Stimulated activated CD8-positive, alpha-beta memory T cell treated with anti-CD3 and anti-CD28 coated beads, Interleukin-15, amount 100 ng/mL, for 48 hours (primary cell): ENCODE results near the gene KCNK3.
"Not testable (repeated sequence)": the region's sequence is repeated elsewhere in the genome, so short reads cannot be mapped to it uniquely, and the experiment has no call there.

ENCODE experiments used
- DNase-seq, 2 donors: peaks; one replicate each; pipeline ENCODE4 v3.0.0-alpha.2; 2020; ENCODE audit warnings: low read depth in 2 of 2

Gene KCNK3

DNA sequence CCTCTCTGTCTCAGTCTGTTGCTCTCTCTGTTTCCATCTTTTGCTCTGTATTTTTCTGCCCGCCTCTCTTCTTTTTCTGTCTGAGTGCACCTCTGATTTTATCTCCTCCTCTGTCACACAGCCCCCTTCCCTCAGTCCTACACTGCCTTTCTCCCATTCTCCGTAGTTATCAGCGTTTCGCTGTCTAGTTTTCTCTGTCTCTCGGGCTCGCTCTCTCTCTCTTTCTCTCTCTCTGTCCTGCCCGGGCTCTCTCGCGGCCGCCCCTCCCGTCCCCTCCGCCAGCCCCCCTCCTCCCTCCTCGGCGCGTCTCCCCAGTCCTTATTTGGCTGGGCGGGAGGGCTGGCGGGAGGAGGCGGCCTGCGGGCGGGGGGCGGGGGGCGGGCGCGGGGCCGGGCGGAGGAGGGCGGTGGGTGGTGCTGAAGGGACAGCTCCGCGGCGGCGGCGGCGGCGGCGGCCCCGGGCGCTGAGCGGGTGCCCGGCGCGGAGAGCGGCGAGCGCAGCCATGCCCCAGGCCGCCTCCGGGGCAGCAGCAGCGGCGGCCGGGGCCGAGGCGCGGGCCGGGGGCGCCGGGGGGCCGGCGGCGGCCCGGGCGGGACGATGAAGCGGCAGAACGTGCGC lies at the start of gene KCNK3:
Gene KCNK3 (plus strand): TSS at position 444 of the 618 bp plus-strand sequence. CDS start 154 bp downstream, at position 598.
- DNase-seq, result no peak

- no peak for DNase-seq
Measured at GRCh38 chr2:26644188-26644835, 48.2 kb upstream of the KCNK3 start.

DNA sequence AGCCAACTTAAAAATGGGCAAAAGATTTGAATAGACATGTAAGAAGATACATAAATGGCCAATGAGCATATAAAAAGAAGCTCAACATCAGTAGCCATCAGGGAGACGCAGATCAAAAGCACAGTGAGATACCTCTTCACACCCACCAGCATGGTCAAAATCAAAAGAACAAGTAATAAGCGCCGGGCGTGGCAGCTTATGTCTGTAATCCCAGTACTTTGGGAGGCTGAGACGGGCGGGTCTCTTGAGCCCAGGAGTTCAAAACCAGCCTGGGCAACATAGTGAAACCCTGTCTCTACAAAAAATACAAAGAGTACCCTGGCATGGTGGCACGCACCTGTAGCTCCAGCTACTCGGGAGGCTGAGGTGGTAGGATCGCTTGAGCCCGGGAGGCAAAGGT lies 46.8 kb upstream of the KCNK3 start:
- DNase-seq, result no peak

DNA sequence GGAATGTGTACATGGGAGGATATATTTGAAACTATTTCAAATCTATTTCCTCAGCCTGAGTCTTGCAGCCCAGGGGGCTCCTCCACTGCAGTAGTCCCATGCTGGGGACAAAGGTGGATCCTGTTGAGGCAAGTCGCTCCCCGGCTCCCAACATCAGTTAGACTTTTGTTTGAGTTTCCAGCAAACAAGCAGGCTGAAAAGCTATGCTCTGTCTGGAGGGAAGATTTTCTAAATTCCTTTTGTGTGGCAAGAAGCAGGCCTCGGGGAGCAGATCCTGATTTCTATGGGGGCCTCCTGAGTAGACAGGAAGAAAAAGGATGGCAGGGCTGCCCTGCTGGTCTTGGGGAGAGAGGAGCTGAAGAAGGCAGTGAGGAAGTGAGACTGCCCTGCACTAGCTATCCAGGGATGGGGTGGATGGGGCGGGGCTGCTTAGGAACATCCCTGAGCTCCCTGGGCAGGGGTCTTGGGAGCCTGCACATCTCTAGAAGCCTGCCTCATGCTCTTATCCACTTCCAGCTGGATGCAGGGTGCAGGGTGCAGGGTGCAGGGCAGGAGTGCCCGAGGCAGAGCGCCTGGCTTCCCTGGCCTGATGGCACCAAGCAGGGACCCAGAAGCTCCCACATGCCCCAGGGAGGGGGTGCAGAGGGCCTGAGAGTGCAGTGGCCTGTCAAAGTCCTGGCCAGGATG lies 45.4 kb upstream of the KCNK3 start:
- no peak for DNase-seq

- no peak for DNase-seq
Measured at GRCh38 chr2:26647981-26648380, 44.5 kb upstream of the KCNK3 start.

DNA sequence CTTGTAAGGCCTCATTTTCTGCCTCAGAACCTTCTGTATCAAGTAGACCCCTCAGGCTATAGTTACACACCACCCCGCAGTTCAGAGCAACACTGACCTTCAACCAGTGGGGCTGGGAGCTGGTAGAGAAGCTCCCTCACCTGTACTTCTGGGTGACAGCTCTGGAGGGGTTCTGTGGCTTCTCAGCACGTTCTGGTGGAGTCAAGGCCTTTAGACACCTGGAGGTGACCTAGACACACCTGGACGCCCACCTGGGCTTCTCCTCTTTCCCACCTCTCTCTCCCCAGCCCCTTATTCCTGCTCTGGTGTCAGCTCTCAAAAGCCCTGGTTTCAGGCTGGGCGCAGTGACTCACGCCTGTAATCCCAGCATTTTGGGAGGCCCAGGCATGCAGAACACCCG lies 44.0 kb upstream of the KCNK3 start:
- no peak for DNase-seq

- no peak for DNase-seq
Measured at GRCh38 chr2:26649322-26649721, 43.2 kb upstream of the KCNK3 start.

- no peak for DNase-seq
Measured at GRCh38 chr2:26649992-26650712, 42.4 kb upstream of the KCNK3 start.

DNA sequence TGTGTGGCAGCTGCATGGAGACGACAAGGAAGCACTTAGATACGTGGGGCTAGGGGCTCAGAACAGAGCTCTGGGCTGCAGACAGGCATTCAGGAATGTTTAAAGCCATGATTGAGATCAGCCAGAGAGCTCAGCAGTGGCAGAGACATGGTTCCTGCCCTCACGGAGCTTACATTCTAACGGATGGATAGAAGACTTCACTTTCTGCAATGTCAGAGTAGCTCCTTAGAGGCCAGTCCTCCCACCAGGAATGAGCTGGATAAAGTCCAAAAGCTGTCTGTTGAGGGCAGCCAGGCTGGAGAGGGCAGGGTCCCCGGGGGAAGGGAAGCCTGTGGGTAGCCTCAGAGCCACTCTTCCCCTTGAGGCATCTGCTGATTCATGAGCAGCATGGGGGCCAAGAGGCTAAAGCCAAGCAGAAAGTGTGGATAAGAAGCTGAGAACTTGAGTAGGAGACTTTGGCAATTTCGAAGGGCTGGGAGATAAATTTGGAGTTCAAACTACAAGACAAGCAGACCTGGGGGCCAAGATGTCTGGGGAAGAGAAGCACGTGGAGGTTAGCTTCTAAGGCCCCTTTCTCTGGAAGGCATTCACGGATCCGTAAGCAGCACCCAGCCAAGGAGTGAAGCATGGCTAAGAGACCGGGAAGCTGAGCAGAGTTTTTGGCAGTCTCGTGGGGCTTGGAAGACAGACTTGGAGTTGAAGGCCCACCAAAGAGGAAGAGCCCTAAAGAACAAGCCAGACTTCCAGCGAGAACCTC lies 41.6 kb upstream of the KCNK3 start:
- DNase-seq, result no peak

DNA sequence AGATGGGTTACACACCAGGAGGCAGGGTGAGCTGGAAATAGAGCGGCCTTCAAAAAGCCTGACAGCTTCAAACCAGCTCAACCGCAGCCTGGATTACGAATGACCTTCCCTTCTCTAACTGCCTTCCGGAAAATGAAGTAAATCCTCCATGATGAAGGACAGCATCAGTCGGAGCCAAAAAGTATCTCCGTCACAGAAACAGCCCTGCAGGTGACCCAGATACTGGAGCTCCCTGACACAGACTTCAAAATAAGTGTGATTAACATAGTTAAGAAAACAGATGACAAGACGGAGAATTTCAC lies 41.1 kb upstream of the KCNK3 start:
- DNase-seq, result no peak

- no peak for DNase-seq
Measured at GRCh38 chr2:26651799-26652198, 40.7 kb upstream of the KCNK3 start.

DNA sequence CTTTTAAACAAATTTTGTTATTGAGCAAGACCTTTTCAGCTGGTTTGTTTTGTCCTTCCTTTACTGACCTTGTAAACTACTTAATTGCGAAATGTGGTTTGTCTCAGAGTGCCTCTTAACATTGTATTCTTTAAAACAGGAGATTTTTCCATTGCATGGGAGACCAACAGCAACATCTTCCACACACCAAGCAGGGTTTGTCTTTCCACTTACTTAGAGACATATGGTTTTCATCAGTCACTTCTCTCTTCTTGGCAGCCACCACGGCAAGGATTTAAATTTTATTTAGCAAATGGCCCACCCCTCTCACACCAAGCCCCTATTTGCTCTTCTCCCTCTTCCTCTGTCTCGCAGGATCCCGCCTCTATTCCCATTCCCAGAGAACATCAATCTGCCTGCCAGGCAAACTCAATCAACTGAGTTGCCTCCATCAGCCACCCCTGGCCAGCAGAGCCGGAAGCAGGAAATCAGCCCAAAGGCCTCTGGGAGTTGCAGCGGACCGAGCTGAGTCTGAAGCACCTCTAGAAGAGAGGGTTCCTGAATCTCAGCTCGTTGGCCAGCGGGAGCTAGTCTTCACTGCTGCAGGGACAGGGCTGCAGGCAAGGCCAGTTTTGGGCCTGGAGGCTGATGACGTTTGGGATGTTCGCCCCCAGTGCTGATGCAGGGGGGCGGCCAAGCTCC lies 40.0 kb upstream of the KCNK3 start:
- DNase-seq, result no peak

DNA sequence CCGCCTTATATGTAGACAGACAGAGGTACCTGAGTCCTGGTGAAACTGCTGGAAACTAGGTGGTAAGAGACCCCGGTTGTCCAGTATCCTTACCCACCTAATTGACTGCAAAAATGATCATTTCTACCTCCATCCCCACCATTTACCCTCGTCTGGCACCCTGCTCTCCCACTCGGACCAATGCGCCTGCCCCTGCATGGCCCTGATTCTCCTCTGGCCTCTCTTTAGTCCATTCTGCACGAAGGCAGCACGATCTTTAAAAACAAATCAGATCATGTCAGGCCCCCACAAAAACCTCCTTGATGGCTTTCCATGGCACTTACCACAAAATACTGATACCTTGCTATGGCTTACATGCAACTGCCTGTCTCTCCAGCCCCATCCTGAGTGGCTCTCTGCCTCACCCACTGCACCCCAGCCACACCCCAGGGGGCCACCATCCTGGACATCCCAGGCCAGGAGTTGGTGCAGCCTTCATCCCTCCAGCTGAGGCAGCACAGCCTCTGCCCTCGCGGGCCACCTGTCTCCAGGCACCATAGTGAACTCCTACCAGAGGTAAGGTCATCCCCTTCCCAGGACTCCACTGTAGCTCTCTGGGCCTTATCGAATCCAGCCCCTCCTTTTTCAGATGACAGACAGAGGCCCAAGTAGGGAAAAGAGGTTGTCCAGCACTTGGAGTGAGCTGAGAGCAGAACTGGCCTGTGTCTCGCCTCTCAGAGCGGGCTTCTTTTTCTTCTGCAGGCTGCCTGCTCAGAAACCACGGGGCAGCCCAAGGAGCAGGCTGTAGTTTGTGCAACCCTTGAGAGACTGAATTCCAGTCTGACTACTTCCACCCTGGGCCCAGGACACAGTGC lies 39.1 kb upstream of the KCNK3 start:
- DNase-seq, result no peak

GRCh38 chr2:26654061-26654340 lies 38.5 kb upstream of the KCNK3 start:
- no peak for DNase-seq

DNA sequence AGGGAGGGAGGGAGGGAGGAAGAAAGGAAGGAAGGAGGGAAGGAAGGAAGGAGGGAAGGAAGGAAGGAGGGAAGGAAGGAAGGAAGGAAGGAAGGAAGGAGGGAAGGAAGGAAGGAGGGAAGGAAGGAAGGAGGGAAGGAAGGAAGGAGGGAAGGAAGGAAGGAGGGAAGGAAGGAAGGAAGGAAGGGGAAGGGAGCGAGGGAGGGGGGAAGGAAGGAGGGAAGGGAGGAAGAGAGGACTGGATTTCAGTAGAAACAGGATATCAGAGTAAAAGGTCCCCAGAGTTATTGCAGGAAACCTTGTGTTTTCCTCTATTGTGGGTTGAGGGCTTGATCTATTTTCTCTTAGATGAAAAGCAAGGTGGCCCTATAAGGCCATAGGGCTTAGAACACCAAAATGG lies 37.4 kb upstream of the KCNK3 start:
- not testable (repeated sequence) for DNase-seq

GRCh38 chr2:26655611-26656195 lies 36.8 kb upstream of the KCNK3 start:
- no peak for DNase-seq

GRCh38 chr2:26657265-26657664 lies 35.3 kb upstream of the KCNK3 start:
- no peak for DNase-seq

GRCh38 chr2:26658691-26659346 lies 33.7 kb upstream of the KCNK3 start:
- DNase-seq, result no peak

DNA sequence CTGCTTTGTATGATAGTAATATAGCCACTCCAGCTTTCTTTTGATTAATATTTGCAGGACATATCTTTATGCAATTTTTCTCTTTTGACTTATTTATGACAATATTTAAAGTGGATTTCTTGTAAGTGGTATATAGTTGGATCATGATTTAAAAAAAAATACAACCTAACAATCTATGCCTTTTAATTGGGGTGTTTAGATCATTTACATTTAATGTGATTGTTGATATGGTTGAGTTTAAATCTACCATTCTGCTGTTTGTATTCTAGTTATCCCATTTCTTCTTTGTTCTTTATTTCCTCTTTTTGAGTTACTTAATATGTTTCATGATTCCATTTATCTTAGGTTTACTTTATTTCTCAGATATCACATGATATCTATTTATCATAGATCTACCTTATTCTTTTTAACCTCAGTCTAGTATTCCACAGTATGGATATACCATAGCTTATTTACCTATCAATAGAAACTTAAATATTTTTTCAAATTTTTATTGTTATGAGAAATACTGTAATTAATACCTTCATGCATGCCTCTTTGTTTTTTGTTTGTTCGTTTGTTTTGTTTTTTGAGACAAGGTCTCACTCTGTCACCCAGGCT lies 32.1 kb upstream of the KCNK3 start:
- DNase-seq, result no peak
